ENCODE results near the gene KCNMB2. TPM values are rescaled to one million over a fixed set of nuclear protein-coding genes. Genes with fewer than 3 reads are reported as not detected.

The KCNMB2 gene
- polyA plus RNA-seq, 1 of the 3 experiments (the other 2 are of a cell fraction): not detected

DNA sequence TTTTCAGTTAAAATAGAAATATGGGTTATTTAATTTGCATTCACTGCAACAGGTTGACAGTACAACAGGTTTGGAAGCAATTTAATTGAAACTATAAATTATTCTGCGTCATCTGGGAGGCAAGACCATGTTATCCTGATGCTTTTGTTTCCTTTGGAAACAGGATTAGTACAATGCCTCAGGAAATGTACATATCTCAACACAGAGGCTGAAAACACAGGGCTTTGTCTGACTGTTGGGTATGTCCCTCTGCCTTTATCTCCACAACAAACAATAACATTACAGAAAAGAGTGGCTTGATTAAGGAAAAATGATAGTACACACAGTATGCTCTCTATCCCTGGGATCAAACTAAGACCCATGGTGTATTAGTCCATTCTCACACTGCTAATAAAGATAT lies 95.7 kb downstream of the KCNMB2 start:
- no peaks in the 10 kb centered on the region for H4K20me1 ChIP-seq (ENCODE audit: insufficient read depth)
- H3K9ac ChIP-seq: no peak overlapping the region
- no peak overlapping the region for H3K4me2 ChIP-seq
- no peak overlapping the region for H3K27ac ChIP-seq (ENCODE audit: low read depth in 2 of 2, low read length in 1 of 2)
- no peaks in the 10 kb centered on the region for H3K27me3 ChIP-seq (ENCODE audit: insufficient read depth)
- H2AFZ ChIP-seq (ENCODE audit: low read depth): no peak overlapping the region
- no peaks in the 10 kb centered on the region for H3K9me2 ChIP-seq
- no peaks in the 10 kb centered on the region for H3K9me3 ChIP-seq
- ChIA-PET CTCF (no interaction called here), POLR2A (no interaction called here)
- no peaks in the 10 kb centered on the region; a peak in 1 of 4 replicates for H3K4me1 ChIP-seq (ENCODE audit: control insufficient read depth in 1 of 2, insufficient read depth in 2 of 2, low read depth in 1 of 2, low read length in 1 of 2)
- DNase-seq: no peak
- no peak overlapping the region for H3K4me3 ChIP-seq (ENCODE audit: low read depth in 2 of 2, low read length in 1 of 2)
- WGBS (ENCODE audit: low lambda C conversion rate): 7% methylated on average over 1 of the region's 1 CpG
- TF ChIP-seq SMC3 (IDR thresholded peaks at IDR 0.05; ENCODE audit: low read depth, low read length): no peak
- peak; percentile 53; the same call in 1 of the 2 replicates for TF ChIP-seq RCOR1 (IDR thresholded peaks at IDR 0.05; ENCODE audit: low read length)
- 0 out of 4 replicates have a peak, but pooled peaks of 1 of the 2 experiments have one; percentile 25 for TF ChIP-seq EP300 (IDR thresholded peaks at IDR 0.05; ENCODE audit: borderline replicate concordance in 1 of 2, low read depth in 1 of 2, low read length in 1 of 2)
- H3F3A ChIP-seq (replicated peaks; ENCODE audit: insufficient read depth): no peaks in the 10 kb centered on the region
- no peaks in the 10 kb centered on the region for H3K36me3 ChIP-seq (replicated peaks in 1 of 2; ENCODE audit: control insufficient read depth in 1 of 2, insufficient read depth in 2 of 2, low read length in 1 of 2)
- H3K79me2 ChIP-seq (ENCODE audit: insufficient read depth): no peaks in the 10 kb centered on the region

DNA sequence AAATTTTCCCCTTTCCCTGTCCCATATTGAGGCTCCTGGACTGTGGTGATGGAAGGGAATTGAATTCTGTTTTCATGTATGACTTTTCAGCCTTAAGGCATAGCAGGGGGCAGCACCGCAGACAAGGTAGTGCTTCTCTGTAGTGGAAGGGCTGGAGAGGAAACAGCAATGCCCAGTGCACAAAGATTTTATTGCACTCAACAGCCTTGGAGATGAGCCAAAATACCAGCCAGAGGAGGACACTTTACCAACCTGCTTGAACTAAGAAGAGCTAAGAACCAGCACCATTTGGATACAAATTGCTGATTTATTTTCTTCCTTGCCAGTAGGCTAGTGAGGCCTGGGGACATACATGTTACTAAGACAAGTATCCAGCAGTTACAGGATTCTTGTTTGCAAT lies 98.7 kb downstream of the KCNMB2 start:
- Histone ChIP-seq H3F3A (replicated peaks; ENCODE audit: insufficient read depth) (no peaks in the 10 kb centered on the region), H4K20me1 (ENCODE audit: insufficient read depth) (no peaks in the 10 kb centered on the region), H3K9ac (no peak overlapping the region), H3K27ac (ENCODE audit: low read depth in 2 of 2, low read length in 1 of 2) (no peak overlapping the region), H3K27me3 (ENCODE audit: insufficient read depth) (no peaks in the 10 kb centered on the region), H2AFZ (ENCODE audit: low read depth) (no peak overlapping the region), H3K4me3 (ENCODE audit: low read depth in 2 of 2, low read length in 1 of 2) (no peak overlapping the region), H3K4me1 (ENCODE audit: control insufficient read depth in 1 of 2, insufficient read depth in 2 of 2, low read depth in 1 of 2, low read length in 1 of 2) (no peaks in the 10 kb centered on the region; a peak in 1 of 4 replicates), H3K79me2 (ENCODE audit: insufficient read depth) (no peaks in the 10 kb centered on the region), H3K36me3 (replicated peaks in 1 of 2; ENCODE audit: control insufficient read depth in 1 of 2, insufficient read depth in 2 of 2, low read length in 1 of 2) (no peaks in the 10 kb centered on the region), H3K9me2 (no peaks in the 10 kb centered on the region), H3K4me2 (no peak overlapping the region), H3K9me3 (no peaks in the 10 kb centered on the region)
- ChIA-PET POLR2A (no interaction called here), CTCF (no interaction called here)
- WGBS (ENCODE audit: low lambda C conversion rate): 63% methylated on average over 1 of the region's 1 CpG
- no peak for DNase-seq
- TF ChIP-seq MXI1 (IDR thresholded peaks at IDR 0.05; ENCODE audit: low read depth, low read length): no peak
- TF ChIP-seq GABPA (IDR thresholded peaks at IDR 0.05; ENCODE audit: low read depth): no peak
- TF ChIP-seq RCOR1 (IDR thresholded peaks at IDR 0.05; ENCODE audit: low read length): no peak
- no peak for TF ChIP-seq SMC3 (IDR thresholded peaks at IDR 0.05; ENCODE audit: low read depth, low read length)
- TF ChIP-seq PBX3 (IDR thresholded peaks at IDR 0.05): no peak
- no peak for TF ChIP-seq EZH2phosphoT487 (IDR thresholded peaks at IDR 0.05; ENCODE audit: borderline replicate concordance, low read depth)
- no peak for TF ChIP-seq NRF1 (IDR thresholded peaks at IDR 0.05; ENCODE audit: low read depth, low read length)
- no peak for TF ChIP-seq CHD2 (IDR thresholded peaks at IDR 0.05; ENCODE audit: low read length, partially characterized antibody)
- no peak for TF ChIP-seq EP300 (IDR thresholded peaks at IDR 0.05; ENCODE audit: borderline replicate concordance in 1 of 2, low read depth in 1 of 2, low read length in 1 of 2)
- no peak for TF ChIP-seq GATA2 (CRISPR knock-in tag; IDR thresholded peaks at IDR 0.05)
- no peak for TF ChIP-seq TCF12 (IDR thresholded peaks at IDR 0.05)
- TF ChIP-seq, protein P1, sequence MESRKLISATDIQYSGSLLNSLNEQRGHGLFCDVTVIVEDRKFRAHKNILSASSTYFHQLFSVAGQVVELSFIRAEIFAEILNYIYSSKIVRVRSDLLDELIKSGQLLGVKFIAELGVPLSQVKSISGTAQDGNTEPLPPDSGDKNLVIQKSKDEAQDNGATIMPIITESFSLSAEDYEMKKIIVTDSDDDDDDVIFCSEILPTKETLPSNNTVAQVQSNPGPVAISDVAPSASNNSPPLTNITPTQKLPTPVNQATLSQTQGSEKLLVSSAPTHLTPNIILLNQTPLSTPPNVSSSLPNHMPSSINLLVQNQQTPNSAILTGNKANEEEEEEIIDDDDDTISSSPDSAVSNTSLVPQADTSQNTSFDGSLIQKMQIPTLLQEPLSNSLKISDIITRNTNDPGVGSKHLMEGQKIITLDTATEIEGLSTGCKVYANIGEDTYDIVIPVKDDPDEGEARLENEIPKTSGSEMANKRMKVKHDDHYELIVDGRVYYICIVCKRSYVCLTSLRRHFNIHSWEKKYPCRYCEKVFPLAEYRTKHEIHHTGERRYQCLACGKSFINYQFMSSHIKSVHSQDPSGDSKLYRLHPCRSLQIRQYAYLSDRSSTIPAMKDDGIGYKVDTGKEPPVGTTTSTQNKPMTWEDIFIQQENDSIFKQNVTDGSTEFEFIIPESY (IDR thresholded peaks at IDR 0.05; ENCODE audit: borderline replicate concordance, low read depth): no peak
- TF ChIP-seq RFX5 (IDR thresholded peaks at IDR 0.05; ENCODE audit: low read length): no peak
- TF ChIP-seq YY1 (IDR thresholded peaks at IDR 0.05; ENCODE audit: low read depth): no peak
- no peak for TF ChIP-seq ELF1 (IDR thresholded peaks at IDR 0.05)
- TF ChIP-seq, protein P2, sequence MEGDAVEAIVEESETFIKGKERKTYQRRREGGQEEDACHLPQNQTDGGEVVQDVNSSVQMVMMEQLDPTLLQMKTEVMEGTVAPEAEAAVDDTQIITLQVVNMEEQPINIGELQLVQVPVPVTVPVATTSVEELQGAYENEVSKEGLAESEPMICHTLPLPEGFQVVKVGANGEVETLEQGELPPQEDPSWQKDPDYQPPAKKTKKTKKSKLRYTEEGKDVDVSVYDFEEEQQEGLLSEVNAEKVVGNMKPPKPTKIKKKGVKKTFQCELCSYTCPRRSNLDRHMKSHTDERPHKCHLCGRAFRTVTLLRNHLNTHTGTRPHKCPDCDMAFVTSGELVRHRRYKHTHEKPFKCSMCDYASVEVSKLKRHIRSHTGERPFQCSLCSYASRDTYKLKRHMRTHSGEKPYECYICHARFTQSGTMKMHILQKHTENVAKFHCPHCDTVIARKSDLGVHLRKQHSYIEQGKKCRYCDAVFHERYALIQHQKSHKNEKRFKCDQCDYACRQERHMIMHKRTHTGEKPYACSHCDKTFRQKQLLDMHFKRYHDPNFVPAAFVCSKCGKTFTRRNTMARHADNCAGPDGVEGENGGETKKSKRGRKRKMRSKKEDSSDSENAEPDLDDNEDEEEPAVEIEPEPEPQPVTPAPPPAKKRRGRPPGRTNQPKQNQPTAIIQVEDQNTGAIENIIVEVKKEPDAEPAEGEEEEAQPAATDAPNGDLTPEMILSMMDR (IDR thresholded peaks at IDR 0.05): no peak
- no peak for TF ChIP-seq TAF1 (IDR thresholded peaks at IDR 0.05; ENCODE audit: borderline replicate concordance, low read depth, low read length)

Data from SK-N-SH (cell line).